GM18520 (cell line): ENCODE measurements around the gene RPTOR.

Source experiments
- ATAC-seq: cut with Tn5 transposase; IDR thresholded peaks from one replicate; pipeline ENCODE4 v1.9.1; 2021; ENCODE audit not compliant: unreplicated experiment

Gene RPTOR

GRCh38 chr17:80835816-80836657, 291.4 kb downstream of the RPTOR start:
- ATAC-seq = no peak

GRCh38 chr17:80836658-80836965, 292.0 kb downstream of the RPTOR start:
- ATAC-seq = no peak

GRCh38 chr17:80836971-80837481, 292.4 kb downstream of the RPTOR start:
- ATAC-seq = no peak

- ATAC-seq = no peak
Measured at GRCh38 chr17:80837711-80838110, 293.1 kb downstream of the RPTOR start.

GRCh38 chr17:80838311-80839025, 293.8 kb downstream of the RPTOR start:
- ATAC-seq = no peak

GRCh38 chr17:80839026-80839345, 294.3 kb downstream of the RPTOR start:
- no peak for ATAC-seq

GRCh38 chr17:80839511-80839941, 294.9 kb downstream of the RPTOR start:
- no peak for ATAC-seq

GRCh38 chr17:80839970-80840369, 295.3 kb downstream of the RPTOR start:
- ATAC-seq = no peak

GRCh38 chr17:80842456-80843013, 297.9 kb downstream of the RPTOR start:
- no peak for ATAC-seq

GRCh38 chr17:80843741-80844156, 299.1 kb downstream of the RPTOR start:
- ATAC-seq = no peak

- ATAC-seq = no peak
Measured at GRCh38 chr17:80844418-80844990, 299.9 kb downstream of the RPTOR start.

GRCh38 chr17:80845069-80845862, 300.6 kb downstream of the RPTOR start:
- ATAC-seq = no peak

- ATAC-seq = no peak
Measured at GRCh38 chr17:80845863-80846671, 301.4 kb downstream of the RPTOR start.

- no peak for ATAC-seq
Measured at GRCh38 chr17:80846932-80847331, 302.3 kb downstream of the RPTOR start.

GRCh38 chr17:80847496-80848230, 303.0 kb downstream of the RPTOR start:
- no peak for ATAC-seq

GRCh38 chr17:80848449-80849102, 303.9 kb downstream of the RPTOR start:
- no peak for ATAC-seq

GRCh38 chr17:80849119-80849518, 304.5 kb downstream of the RPTOR start:
- no peak for ATAC-seq

GRCh38 chr17:80850109-80850508, 305.5 kb downstream of the RPTOR start:
- no peak for ATAC-seq

- ATAC-seq = no peak
Measured at GRCh38 chr17:80850817-80851216, 306.2 kb downstream of the RPTOR start.
